ENCODE data around the gene PON1.

The PON1 gene

GRCh38 chr7:95324431-95324830, at the start of gene PON1:
Gene PON1, minus strand, starts transcription at chr7:95324532. Its CDS starts 57 bp downstream, at chr7:95324475.
- no peak for DNase-seq
- intact Hi-C loops (cut with DNase I), result no loop called here

GRCh38 chr7:95373323-95373722, 49.0 kb upstream of the PON1 start:
- intact Hi-C loops (cut with DNase I), result no loop called here
- no peak for DNase-seq

GRCh38 chr7:95368235-95368634, 43.9 kb upstream of the PON1 start:
- intact Hi-C loops (cut with DNase I), result no loop called here
- DNase-seq, result no peak

GRCh38 chr7:95367606-95368005, 43.3 kb upstream of the PON1 start:
- DNase-seq, result no peak
- intact Hi-C loops (cut with DNase I), result no loop called here

- intact Hi-C loops (cut with DNase I), result no loop called here
- no peak for DNase-seq
These were observed 40.8 kb upstream of the PON1 start for GRCh38 chr7:95365151-95365550.

- intact Hi-C loops (cut with DNase I), result loop anchor here (5.0 kb wide), 1 partner anchor 125 kb away; no protein-coding TSS in a partner anchor
- peak in 6 of 42 donors; percentile 1 to 50 (median 10) for DNase-seq
These were observed 33.3 kb upstream of the PON1 start for GRCh38 chr7:95357623-95358022.

GRCh38 chr7:95342642-95343307, 18.4 kb upstream of the PON1 start:
- DNase-seq, result no peak
- intact Hi-C loops (cut with DNase I), result no loop called here

GRCh38 chr7:95342029-95342428, 17.7 kb upstream of the PON1 start:
- DNase-seq, result no peak
- intact Hi-C loops (cut with DNase I), result no loop called here

GRCh38 chr7:95340491-95340890, 16.2 kb upstream of the PON1 start:
- intact Hi-C loops (cut with DNase I), result no loop called here
- no peak for DNase-seq

GRCh38 chr7:95338832-95339231, 14.5 kb upstream of the PON1 start:
- DNase-seq, result no peak
- intact Hi-C loops (cut with DNase I), result no loop called here

- DNase-seq, result no peak
- intact Hi-C loops (cut with DNase I), result no loop called here
These were observed 10.8 kb upstream of the PON1 start for GRCh38 chr7:95335093-95335492.

GRCh38 chr7:95334447-95334846, 10.1 kb upstream of the PON1 start:
- intact Hi-C loops (cut with DNase I), result no loop called here
- DNase-seq, result no peak

GRCh38 chr7:95330961-95331337, 6.6 kb upstream of the PON1 start:
- DNase-seq, result no peak
- intact Hi-C loops (cut with DNase I), result no loop called here

- DNase-seq, result no peak
- intact Hi-C loops (cut with DNase I), result no loop called here
These were observed 6.0 kb upstream of the PON1 start for GRCh38 chr7:95330204-95330960.

- DNase-seq, result no peak
- intact Hi-C loops (cut with DNase I), result no loop called here
These were observed 3.0 kb upstream of the PON1 start for GRCh38 chr7:95327356-95327755.

GRCh38 chr7:95323410-95324129, 762 bp downstream of the PON1 start:
- intact Hi-C loops (cut with DNase I), result no loop called here
- DNase-seq, result no peak

- no peak for DNase-seq
- intact Hi-C loops (cut with DNase I), result no loop called here
These were observed 1.5 kb downstream of the PON1 start for GRCh38 chr7:95322854-95323253.

GRCh38 chr7:95322396-95322795, 1.9 kb downstream of the PON1 start:
- intact Hi-C loops (cut with DNase I), result no loop called here
- no peak for DNase-seq

- no peak for DNase-seq
- intact Hi-C loops (cut with DNase I), result no loop called here
These were observed 2.6 kb downstream of the PON1 start for GRCh38 chr7:95321720-95322119.

GRCh38 chr7:95320651-95321050, 3.7 kb downstream of the PON1 start:
- DNase-seq, result no peak
- intact Hi-C loops (cut with DNase I), result no loop called here

All from head of caudate nucleus (tissue), 42 donors.